HG03575 (cell line): ENCODE results near the gene ERN1.

Experiments used
- ATAC-seq: cut with Tn5 transposase; IDR thresholded peaks from one replicate; pipeline ENCODE4 v1.9.1; 2021; ENCODE audit not compliant: unreplicated experiment, insufficient number of reproducible peaks, low FRiP score; ENCODE audit errors: extremely low read depth

ERN1 gene

DNA sequence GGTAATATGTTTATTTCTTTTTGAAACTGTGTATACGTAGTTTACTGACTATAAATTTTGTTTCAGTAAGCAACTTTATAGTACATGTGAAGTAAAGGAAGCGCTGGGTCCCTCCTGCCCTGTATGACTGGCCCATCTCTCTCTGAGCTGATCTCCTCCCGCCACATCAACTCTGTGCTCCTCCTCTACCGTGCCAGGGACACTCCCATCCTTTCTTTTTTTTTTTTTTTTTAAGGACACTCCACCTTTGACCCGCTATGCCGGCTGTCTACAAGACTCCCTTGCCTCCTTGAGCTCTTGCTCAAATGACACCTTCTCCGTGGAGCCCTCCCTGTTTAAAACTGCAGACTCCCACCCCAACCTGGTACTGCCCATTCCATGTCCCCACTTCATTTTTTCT lies 35.5 kb downstream of the ERN1 start:
- ATAC-seq = no peak

DNA sequence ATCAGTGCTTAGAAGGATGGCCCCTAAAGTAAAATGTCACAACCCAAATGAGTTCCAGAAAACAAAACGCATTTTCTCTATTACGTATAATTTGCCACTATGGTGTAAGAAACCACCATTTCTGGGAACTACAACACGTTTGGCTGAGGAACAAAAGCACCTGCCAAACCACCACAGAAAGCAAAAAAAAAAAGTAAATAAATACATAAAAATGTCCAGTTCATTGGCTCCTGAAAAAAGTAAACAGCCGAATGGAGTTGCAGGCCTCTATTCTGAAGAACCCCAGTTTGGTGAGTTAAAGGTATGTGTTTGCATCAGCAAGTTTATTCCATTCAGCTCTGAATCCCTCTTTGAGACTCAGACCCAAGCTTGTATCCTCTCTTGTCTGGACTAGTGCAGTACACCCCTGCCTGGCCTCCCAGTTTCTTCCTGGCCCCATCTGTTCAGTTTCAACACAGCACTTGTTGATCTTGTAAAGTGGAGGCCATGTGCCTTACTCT lies 36.9 kb downstream of the ERN1 start:
- no peak for ATAC-seq

DNA sequence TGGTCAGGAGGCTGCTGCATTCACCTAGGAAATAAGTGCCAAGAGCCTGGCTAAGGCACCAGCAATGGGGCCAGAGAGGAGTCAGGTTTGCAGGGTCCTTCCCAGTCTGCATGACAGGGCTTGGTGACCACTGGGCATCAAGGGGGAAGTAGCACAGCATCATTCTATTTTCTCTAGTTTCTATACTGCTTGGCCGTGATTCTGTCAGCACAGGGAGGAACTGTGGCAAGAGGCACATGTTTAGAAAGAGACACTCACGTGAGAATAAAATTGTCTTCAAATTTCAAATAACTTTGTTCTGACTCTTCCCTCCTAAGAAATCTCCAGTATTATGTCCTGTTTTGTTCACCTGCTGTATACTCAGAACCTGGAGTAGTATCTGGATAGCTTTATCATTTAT lies 37.8 kb downstream of the ERN1 start:
- ATAC-seq = no peak

DNA sequence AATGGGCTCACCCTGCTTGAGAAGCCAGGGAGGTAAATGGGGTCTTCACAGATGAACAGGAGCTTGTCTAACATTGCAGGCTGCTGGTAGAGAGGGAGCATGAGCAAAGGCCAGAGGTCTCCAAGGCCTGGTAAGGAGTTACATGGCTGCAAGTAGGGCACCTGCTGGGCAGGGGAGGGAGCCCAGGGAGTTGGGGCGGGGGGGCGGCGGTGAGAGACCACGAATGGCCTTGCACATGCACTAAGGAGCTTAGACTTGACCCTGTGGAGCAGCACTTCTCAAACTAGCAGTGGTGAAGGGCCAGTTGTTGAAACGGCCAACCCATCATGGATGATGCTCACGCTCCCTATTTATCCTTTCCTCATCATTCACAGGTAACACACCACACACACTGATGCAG lies 38.4 kb downstream of the ERN1 start:
- ATAC-seq = no peak

GRCh38 chr17:64091116-64091515 lies 38.8 kb downstream of the ERN1 start:
- no peak for ATAC-seq

GRCh38 chr17:64090144-64090543 lies 39.8 kb downstream of the ERN1 start:
- ATAC-seq = no peak

DNA sequence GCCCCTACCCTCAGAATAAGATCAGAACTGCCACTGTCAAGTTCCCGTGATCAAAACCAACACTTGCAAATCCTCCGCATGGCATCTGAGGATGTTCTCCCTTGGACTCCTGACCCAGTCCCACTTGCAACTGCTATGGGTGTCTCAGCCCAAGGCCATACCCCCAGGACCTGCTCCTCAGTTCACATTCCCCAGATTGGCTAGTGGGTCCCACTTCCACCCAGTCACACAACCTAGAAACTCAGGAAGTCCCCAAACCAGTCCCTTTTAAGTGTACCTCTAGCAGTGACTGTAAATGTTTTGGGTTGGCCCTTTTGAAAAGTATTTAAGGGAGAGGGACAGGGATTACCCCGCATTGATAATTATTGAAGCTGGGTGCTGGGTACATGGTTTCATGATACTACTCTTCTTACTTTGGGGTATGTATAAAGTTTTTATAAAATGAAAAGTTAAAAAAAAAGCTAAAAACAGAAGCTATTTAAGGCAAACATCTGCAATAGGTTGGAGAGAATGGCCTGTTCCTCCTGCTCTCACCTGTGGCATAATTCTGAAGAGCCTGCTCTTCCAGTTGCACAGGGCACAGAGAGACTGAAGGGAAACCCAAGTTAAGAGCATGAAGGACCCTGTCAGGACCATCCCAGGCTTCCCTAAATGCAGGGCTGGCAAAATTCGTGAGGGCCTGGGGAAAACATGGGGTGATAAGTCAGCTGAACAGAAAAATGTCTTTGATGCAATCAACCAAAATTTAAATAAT lies 42.5 kb downstream of the ERN1 start:
- ATAC-seq = no peak

DNA sequence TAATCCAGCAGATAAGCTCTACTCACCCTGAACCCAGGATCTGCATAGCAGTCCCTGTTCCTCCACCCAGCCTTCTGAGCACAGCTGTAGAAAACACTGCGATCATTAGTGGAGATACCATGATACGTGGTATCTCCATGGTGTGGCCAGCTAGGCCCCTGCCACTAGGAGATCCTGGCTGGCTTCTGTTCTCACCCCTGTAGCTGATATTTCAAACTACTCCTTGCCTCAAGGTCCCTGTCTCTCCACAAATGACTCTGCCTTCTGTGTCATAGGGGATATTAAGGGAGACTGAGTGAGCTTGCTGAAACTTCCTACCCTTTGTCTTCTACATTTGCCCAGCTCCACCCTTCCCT lies 44.3 kb downstream of the ERN1 start:
- no peak for ATAC-seq

DNA sequence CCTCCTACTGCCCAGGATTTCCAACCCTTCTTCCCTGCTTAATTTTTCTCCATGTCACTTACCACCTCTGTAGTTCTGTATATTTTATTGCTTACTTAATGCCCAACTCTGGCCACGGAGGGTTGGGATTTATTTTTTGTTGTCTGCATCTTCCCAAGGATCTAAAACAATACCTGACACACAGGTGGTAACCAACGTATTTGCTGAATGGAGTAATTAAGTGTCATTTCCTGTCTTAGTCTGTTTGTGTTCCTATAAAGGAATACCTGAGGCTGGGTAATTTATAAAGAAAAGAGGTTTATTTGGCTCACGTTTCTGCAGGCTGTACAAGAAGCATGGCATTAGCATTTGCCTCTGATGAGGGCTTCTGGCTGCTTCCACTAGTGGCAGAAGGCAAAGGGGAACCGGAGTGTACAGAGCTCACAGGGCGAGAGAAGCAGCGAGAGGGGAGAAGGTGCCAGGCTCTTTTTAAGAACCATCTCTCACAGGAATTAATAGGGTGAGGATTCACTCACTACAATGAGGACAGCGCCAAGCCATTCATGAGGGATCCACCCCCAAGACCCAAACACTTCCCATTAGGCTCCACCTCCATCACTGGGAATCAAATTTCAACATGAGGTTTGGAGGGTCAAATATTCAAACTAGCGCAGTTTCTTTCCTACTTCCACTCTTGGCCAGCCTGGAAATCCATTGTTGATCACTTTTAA lies 44.8 kb downstream of the ERN1 start:
- ATAC-seq = no peak

DNA sequence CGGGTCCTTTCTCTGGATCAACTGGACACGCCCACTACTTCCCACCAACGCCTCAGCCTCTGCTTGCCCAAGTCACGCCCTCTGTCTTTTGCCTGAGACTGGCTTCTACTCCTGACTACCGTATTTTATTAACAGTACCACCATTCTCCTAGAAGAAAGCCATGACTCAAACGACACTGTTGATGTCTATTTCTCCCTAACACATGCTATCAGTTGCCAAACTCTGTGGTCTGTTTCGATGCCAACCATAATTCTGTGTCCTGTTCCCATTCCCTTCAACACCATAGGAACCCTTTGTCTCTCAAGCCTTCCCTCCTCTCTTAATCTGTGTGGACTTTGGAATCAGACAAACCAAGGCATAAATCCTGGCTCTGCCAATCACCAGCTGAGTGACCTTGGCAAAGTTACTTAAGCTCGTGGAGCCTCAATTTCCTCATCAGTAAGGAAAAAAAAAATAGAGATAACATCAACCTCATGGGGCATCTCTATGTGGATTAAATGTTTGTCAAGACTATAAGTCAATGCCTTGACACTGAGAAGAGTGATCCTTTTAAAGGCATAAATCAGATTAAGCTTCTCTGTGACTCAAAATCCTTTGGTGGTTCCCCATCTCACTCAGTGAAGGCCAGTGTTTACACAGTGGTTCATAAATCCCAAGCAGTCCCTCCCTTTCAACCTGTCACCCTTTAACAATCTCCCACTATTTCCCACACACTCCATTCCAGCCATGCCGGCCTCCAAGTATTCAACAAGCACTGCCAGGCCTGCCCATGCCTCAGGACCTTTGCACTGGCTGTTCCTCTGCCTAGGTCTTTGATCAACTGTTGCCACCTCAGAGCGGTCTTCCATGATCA lies 45.6 kb downstream of the ERN1 start:
- no peak for ATAC-seq

- no peak for ATAC-seq
Observed at GRCh38 chr17:64083563-64084085, 46.3 kb downstream of the ERN1 start.

DNA sequence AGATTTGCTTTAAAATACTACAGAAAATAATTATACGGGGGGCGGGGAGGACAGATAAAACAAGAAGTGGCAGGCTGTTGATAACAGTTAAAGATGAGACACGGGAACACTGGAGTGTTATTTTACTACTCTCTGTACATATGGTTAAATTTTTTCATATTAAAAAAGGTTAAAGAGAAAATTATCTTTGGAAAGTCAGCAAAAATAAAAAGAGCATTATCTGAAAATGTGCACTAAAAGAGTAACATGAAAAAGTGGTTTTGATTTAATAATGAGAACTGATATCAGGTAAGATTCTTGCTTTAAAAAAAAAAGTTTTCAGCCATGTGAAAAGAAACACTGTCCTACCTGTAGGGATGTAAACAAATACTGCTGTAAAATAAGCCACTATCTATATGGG lies 46.9 kb downstream of the ERN1 start:
- ATAC-seq = no peak

- no peak for ATAC-seq
Observed at GRCh38 chr17:64081802-64082799, 47.8 kb downstream of the ERN1 start.

DNA sequence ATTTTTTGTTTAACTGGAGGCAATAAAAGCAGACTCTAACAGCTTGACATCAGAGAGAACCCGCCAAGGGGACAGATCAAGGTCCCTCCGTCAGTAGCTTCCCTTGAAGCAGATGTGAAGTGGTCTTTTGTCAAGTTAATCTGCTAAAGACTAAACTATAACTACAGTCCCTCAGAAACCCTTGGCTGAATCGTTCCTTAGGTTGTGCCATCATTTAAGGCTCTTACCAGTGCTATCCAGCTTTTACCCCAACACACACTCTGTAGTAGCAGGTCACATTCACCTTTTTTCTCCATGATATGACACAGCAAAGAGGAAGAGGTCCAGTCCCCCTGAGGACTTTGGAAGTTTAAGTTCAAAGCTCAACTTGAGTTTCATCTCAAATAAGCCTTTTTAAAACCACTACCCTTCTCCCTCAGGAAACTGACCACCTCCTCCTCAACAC lies 49.7 kb downstream of the ERN1 start:
- ATAC-seq = no peak

DNA sequence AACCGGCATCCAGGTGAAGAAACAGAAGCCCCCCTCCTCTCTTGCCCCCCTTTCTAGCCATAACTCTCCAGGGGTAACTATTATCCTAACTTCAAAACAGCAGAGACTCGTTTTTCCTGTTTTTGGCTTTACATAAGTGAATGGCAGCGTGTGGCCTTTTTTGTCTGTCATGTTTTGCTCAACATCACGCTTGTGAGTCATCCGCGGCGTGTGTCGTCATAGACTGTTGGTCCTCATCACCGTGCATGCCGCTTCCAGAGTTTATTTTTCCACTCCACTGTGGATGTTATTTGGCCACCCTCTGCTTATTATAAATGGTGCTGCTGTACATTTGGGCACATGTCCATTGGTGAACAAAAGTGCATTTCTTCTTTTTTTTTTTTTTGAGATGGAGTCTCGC lies 52.6 kb downstream of the ERN1 start:
- no peak for ATAC-seq

GRCh38 chr17:64075913-64076312 lies 54.0 kb downstream of the ERN1 start:
- no peak for ATAC-seq

DNA sequence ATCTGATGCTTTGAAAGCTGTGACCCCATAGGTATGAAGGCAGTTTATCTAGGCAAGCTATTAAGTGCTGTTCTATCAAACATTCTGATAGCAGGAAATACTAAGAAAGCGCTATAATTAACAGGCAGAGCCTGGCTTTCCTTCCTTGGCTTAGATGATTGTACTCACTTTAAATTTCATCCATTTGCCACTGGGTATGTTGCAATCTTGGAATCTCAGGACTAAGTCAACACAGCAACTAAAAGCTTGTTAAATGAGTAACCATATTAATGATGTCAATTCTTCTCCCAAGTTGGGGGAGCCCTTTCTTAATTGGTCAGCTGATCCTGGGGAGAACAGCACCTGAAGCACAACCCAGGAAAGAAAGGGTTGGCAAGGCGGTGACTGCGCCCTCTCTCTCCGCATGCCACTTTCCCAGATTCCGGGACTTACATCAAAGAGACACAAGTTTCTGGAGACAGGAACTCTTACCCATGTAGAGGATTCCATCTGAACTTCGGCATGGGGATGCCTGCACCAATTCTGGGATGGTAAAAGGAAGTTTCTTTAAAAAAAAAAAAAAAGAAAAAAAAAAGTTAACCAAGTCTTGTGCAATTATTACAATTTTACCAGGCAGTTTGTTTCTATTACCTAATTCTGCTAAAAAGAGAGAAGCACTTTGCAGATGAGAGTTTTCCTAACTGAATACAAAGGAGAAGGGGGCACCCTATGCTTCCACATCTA lies 55.1 kb downstream of the ERN1 start:
- no peak for ATAC-seq
